ENCODE data around the gene ADAM12. TPM values are rescaled to one million over a fixed set of nuclear protein-coding genes. Genes with fewer than 3 reads are reported as not detected.
A peak's percentile ranks its signal among the peaks of the same experiment; 100 is the strongest.

ADAM12 gene
- polyA plus RNA-seq, 1 of the 3 experiments (the other 2 are of a cell fraction), result 25.0 TPM

- TF ChIP-seq NRF1 (IDR thresholded peaks at IDR 0.05; ENCODE audit: low read depth, low read length) (no peak), SMC3 (IDR thresholded peaks at IDR 0.05; ENCODE audit: low read depth, low read length) (no peak), MAX (IDR thresholded peaks at IDR 0.05; ENCODE audit: low read depth) (no peak), MXI1 (IDR thresholded peaks at IDR 0.05; ENCODE audit: low read depth, low read length) (no peak), EZH2phosphoT487 (IDR thresholded peaks at IDR 0.05; ENCODE audit: borderline replicate concordance, low read depth) (no peak), GABPA (IDR thresholded peaks at IDR 0.05; ENCODE audit: low read depth) (0 out of 2 replicates have a peak, but pooled peaks have one; percentile 13), FOSL2 (IDR thresholded peaks at IDR 0.05; ENCODE audit: borderline replicate concordance, low read depth) (peak; percentile 41; the same call in 1 of the 2 replicates)
These were observed 327.9 kb downstream of the ADAM12 start (continued) for GRCh38 chr10:126060261-126060931.

GRCh38 chr10:126059076-126059826, 329.0 kb downstream of the ADAM12 start:
- no peaks in the 10 kb centered on the region for H3K79me2 ChIP-seq (ENCODE audit: insufficient read depth)
- peak; percentile 35; the same call in 1 of the 2 replicates for TF ChIP-seq TCF12 (IDR thresholded peaks at IDR 0.05)
- TF ChIP-seq, protein P1, sequence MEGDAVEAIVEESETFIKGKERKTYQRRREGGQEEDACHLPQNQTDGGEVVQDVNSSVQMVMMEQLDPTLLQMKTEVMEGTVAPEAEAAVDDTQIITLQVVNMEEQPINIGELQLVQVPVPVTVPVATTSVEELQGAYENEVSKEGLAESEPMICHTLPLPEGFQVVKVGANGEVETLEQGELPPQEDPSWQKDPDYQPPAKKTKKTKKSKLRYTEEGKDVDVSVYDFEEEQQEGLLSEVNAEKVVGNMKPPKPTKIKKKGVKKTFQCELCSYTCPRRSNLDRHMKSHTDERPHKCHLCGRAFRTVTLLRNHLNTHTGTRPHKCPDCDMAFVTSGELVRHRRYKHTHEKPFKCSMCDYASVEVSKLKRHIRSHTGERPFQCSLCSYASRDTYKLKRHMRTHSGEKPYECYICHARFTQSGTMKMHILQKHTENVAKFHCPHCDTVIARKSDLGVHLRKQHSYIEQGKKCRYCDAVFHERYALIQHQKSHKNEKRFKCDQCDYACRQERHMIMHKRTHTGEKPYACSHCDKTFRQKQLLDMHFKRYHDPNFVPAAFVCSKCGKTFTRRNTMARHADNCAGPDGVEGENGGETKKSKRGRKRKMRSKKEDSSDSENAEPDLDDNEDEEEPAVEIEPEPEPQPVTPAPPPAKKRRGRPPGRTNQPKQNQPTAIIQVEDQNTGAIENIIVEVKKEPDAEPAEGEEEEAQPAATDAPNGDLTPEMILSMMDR (IDR thresholded peaks at IDR 0.05), result no peak
- peak; percentile 30 for TF ChIP-seq JUND (IDR thresholded peaks at IDR 0.05)
- no peak for TF ChIP-seq NRF1 (IDR thresholded peaks at IDR 0.05; ENCODE audit: low read depth, low read length)
- CTCF ChIA-PET, result no interaction called here
- H3K36me3 ChIP-seq (replicated peaks in 1 of 2; ENCODE audit: control insufficient read depth in 1 of 2, insufficient read depth in 2 of 2, low read length in 1 of 2), result no peaks in the 10 kb centered on the region
- H3K4me2 ChIP-seq, result peak overlapping the region; percentile 32; the same call in 1 of the 2 replicates
- peaks cover 47 to 55% of the 10 kb centered on the region in 2 experiments for H3K4me1 ChIP-seq (ENCODE audit: control insufficient read depth in 1 of 2, insufficient read depth in 2 of 2, low read depth in 1 of 2, low read length in 1 of 2)
- peak overlapping the region; percentile 23; the same call in 1 of the 2 replicates for H2AFZ ChIP-seq (ENCODE audit: low read depth)
- POLR2A ChIA-PET, result no interaction called here
- H3K27ac ChIP-seq (ENCODE audit: low read depth in 2 of 2, low read length in 1 of 2), result peak overlapping the region; percentile 98 to 99
- H3F3A ChIP-seq (replicated peaks; ENCODE audit: insufficient read depth), result peaks cover 36% of the 10 kb centered on the region
- H4K20me1 ChIP-seq (ENCODE audit: insufficient read depth), result no peaks in the 10 kb centered on the region
- peak; percentile 56 for DNase-seq
- no peaks in the 10 kb centered on the region for H3K27me3 ChIP-seq (ENCODE audit: insufficient read depth)
- no peak overlapping the region for H3K4me3 ChIP-seq (ENCODE audit: low read depth in 2 of 2, low read length in 1 of 2)
- no peaks in the 10 kb centered on the region for H3K9me2 ChIP-seq
- H3K9me3 ChIP-seq, result no peaks in the 10 kb centered on the region
- H3K9ac ChIP-seq, result peak overlapping the region; percentile 38; the same call in 1 of the 2 replicates
- WGBS (ENCODE audit: low lambda C conversion rate), result 39% methylated on average over 4 of the region's 4 CpGs

DNA sequence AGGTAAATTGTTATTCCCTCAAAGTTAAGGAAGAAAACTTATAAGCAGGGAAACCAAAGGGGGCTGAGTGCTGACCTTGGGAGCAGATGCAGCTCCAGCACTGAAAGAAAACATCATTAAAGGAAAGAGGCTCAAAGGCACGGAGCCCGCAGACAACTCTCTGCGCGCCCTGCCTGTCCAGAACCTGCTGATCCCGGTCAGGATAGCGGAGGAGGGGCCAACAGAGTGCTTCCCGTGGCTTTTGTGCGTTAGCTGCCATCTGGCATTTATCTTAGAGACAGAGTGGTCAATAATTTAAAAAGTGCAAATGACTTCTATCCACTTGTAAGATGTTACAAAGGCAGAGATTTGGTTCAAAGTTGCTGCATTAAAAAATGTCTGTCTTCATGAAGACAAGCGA, 329.8 kb downstream of the ADAM12 start:
- WGBS (ENCODE audit: low lambda C conversion rate), result 49% methylated on average over 9 of the region's 9 CpGs
- Histone ChIP-seq H3K9me3 (no peaks in the 10 kb centered on the region), H3K27me3 (ENCODE audit: insufficient read depth) (no peaks in the 10 kb centered on the region), H3K79me2 (ENCODE audit: insufficient read depth) (no peaks in the 10 kb centered on the region), H3F3A (replicated peaks; ENCODE audit: insufficient read depth) (peaks cover 29% of the 10 kb centered on the region), H3K36me3 (replicated peaks in 1 of 2; ENCODE audit: control insufficient read depth in 1 of 2, insufficient read depth in 2 of 2, low read length in 1 of 2) (no peaks in the 10 kb centered on the region), H3K27ac (ENCODE audit: low read depth in 2 of 2, low read length in 1 of 2) (peak overlapping the region; percentile 98 to 99), H3K4me3 (ENCODE audit: low read depth in 2 of 2, low read length in 1 of 2) (no peak overlapping the region), H3K9ac (peak overlapping the region; percentile 38; the same call in 1 of the 2 replicates), H2AFZ (ENCODE audit: low read depth) (peak overlapping the region; percentile 23; the same call in 1 of the 2 replicates), H3K4me1 (ENCODE audit: control insufficient read depth in 1 of 2, insufficient read depth in 2 of 2, low read depth in 1 of 2, low read length in 1 of 2) (peaks cover 45 to 49% of the 10 kb centered on the region in 2 experiments), H3K9me2 (no peaks in the 10 kb centered on the region), H4K20me1 (ENCODE audit: insufficient read depth) (no peaks in the 10 kb centered on the region), H3K4me2 (peak overlapping the region; percentile 43; the same call in 1 of the 2 replicates)
- DNase-seq, result peak; percentile 85
- ChIA-PET POLR2A (interaction anchor here (0.7 kb wide), 1 partner anchor 328 kb away, joined by 3 read pairs; no protein-coding TSS in a partner anchor), CTCF (no interaction called here)
- TF ChIP-seq NRF1 (IDR thresholded peaks at IDR 0.05; ENCODE audit: low read depth, low read length) (no peak), NFIC (IDR thresholded peaks at IDR 0.05; ENCODE audit: borderline replicate concordance) (no peak), RAD21 (IDR thresholded peaks at IDR 0.05; ENCODE audit: low read length) (peak; percentile 24; the same call in 1 of the 2 replicates), RFX5 (IDR thresholded peaks at IDR 0.05; ENCODE audit: low read length) (no peak), MEF2A (IDR thresholded peaks at IDR 0.05; ENCODE audit: borderline replicate concordance, low read depth) (no peak), FOXM1 (IDR thresholded peaks at IDR 0.05; ENCODE audit: low read depth) (no peak), MAX (IDR thresholded peaks at IDR 0.05; ENCODE audit: low read depth) (no peak), CHD2 (IDR thresholded peaks at IDR 0.05; ENCODE audit: low read length, partially characterized antibody) (peak; percentile 54), SMC3 (IDR thresholded peaks at IDR 0.05; ENCODE audit: low read depth, low read length) (0 out of 2 replicates have a peak, but pooled peaks have one; percentile 3), JUND (IDR thresholded peaks at IDR 0.05) (no peak), EZH2phosphoT487 (IDR thresholded peaks at IDR 0.05; ENCODE audit: borderline replicate concordance, low read depth) (no peak)
- TF ChIP-seq, protein P1 (IDR thresholded peaks at IDR 0.05), result no peak
- TF ChIP-seq, protein P2, sequence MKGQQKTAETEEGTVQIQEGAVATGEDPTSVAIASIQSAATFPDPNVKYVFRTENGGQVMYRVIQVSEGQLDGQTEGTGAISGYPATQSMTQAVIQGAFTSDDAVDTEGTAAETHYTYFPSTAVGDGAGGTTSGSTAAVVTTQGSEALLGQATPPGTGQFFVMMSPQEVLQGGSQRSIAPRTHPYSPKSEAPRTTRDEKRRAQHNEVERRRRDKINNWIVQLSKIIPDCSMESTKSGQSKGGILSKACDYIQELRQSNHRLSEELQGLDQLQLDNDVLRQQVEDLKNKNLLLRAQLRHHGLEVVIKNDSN (IDR thresholded peaks at IDR 0.05; ENCODE audit: borderline replicate concordance, low read depth), result no peak

Data from SK-N-SH (cell line).